GM20431 (cell line): Measurements from ENCODE around the gene EGLN3.
"Not testable (repeated sequence)": the region's sequence is repeated elsewhere in the genome, so short reads cannot be mapped to it uniquely, and the experiment has no call there.

ENCODE experiments used
- in situ Hi-C: fragments of 300-500 bp; cut with MseI, MboI; formaldehyde crosslinking; loops from one replicate; pipeline ENCODE4 v1.15.0; 2020; ENCODE audit warnings: low sequenced_read_pairs; ENCODE audit not compliant: unreplicated experiment

Gene EGLN3

GRCh38 chr14:33950320-33951182 lies at the start of gene EGLN3:
Gene EGLN3, minus strand, starts transcription at chr14:33951074. Its CDS starts 322 bp downstream, at chr14:33950752.
- in situ Hi-C loops: no loop called here

- in situ Hi-C loops: no loop called here
These were observed 49.5 kb upstream of the EGLN3 start for GRCh38 chr14:34000396-34000795.

GRCh38 chr14:33999771-34000291 lies 49.0 kb upstream of the EGLN3 start:
- in situ Hi-C loops: no loop called here

GRCh38 chr14:33997611-33998010 lies 46.7 kb upstream of the EGLN3 start:
- in situ Hi-C loops: no loop called here

GRCh38 chr14:33996462-33996861 lies 45.6 kb upstream of the EGLN3 start:
- in situ Hi-C loops: no loop called here

GRCh38 chr14:33993246-33993645 lies 42.4 kb upstream of the EGLN3 start:
- in situ Hi-C loops: no loop called here

GRCh38 chr14:33992274-33993007 lies 41.6 kb upstream of the EGLN3 start:
- in situ Hi-C loops: no loop called here

- in situ Hi-C loops: no loop called here
These were observed 39.9 kb upstream of the EGLN3 start for GRCh38 chr14:33990790-33991189.

- in situ Hi-C loops: no loop called here
These were observed 36.7 kb upstream of the EGLN3 start for GRCh38 chr14:33987565-33988080.

- in situ Hi-C loops: no loop called here
These were observed 35.9 kb upstream of the EGLN3 start for GRCh38 chr14:33986804-33987203.

- in situ Hi-C loops: no loop called here
These were observed 34.4 kb upstream of the EGLN3 start for GRCh38 chr14:33985242-33985641.

GRCh38 chr14:33979613-33980276 lies 28.9 kb upstream of the EGLN3 start:
- in situ Hi-C loops: no loop called here

- in situ Hi-C loops: no loop called here
These were observed 28.2 kb upstream of the EGLN3 start for GRCh38 chr14:33978892-33979612.

GRCh38 chr14:33972583-33973081 lies 21.8 kb upstream of the EGLN3 start:
- in situ Hi-C loops: no loop called here

- in situ Hi-C loops: not testable (repeated sequence)
These were observed 19.0 kb upstream of the EGLN3 start for GRCh38 chr14:33969846-33970245.

GRCh38 chr14:33968722-33969121 lies 17.8 kb upstream of the EGLN3 start:
- in situ Hi-C loops: no loop called here

GRCh38 chr14:33967138-33967537 lies 16.3 kb upstream of the EGLN3 start:
- in situ Hi-C loops: no loop called here

- in situ Hi-C loops: no loop called here
These were observed 15.4 kb upstream of the EGLN3 start for GRCh38 chr14:33966276-33966675.

- in situ Hi-C loops: no loop called here
These were observed 13.9 kb upstream of the EGLN3 start for GRCh38 chr14:33964599-33965317.
